ENCODE results near the gene SOWAHA. TPM values are rescaled to one million over a fixed set of nuclear protein-coding genes. Genes with fewer than 3 reads are reported as not detected.

The SOWAHA gene
- polyA plus RNA-seq (ENCODE audit: insufficient read length in 10 of 10) = under 1 TPM; 0.04 to 0.21 (median 0.13) TPM
- long read RNA-seq, donor 1 = 0 reads
- long read RNA-seq, donor 2 = 0 reads
- long read RNA-seq, donor 3 = 0 reads
- long read RNA-seq, donor 4 = 0 reads
- long read RNA-seq, donor 5 = 0 reads
- long read RNA-seq, donor 6 = 0 reads
- long read RNA-seq, donor 7 = 0 reads
- long read RNA-seq, donor 8 = 0 reads
- long read RNA-seq, donor 9 = 0 reads

GRCh38 chr5:132812781-132813598 lies at the start of gene SOWAHA:
SOWAHA (plus strand) TSS chr5:132813302; CDS start chr5:132813622, 320 bp downstream.
- DNase-seq = peak in 1 of 3 donors; percentile 37

GRCh38 chr5:132764051-132764450 lies 49.1 kb upstream of the SOWAHA start:
- DNase-seq = no peak

- DNase-seq = no peak
These were observed 48.3 kb upstream of the SOWAHA start for GRCh38 chr5:132764671-132765238.

- no peak for DNase-seq
These were observed 47.6 kb upstream of the SOWAHA start for GRCh38 chr5:132765311-132766019.

- no peak for DNase-seq
These were observed 46.9 kb upstream of the SOWAHA start for GRCh38 chr5:132766020-132766805.

GRCh38 chr5:132766806-132767055 lies 46.4 kb upstream of the SOWAHA start:
- DNase-seq = no peak

- DNase-seq = no peak
These were observed 46.0 kb upstream of the SOWAHA start for GRCh38 chr5:132767150-132767549.

GRCh38 chr5:132768485-132768868 lies 44.6 kb upstream of the SOWAHA start:
- no peak for DNase-seq

GRCh38 chr5:132770476-132771159 lies 42.5 kb upstream of the SOWAHA start:
- DNase-seq = no peak

- no peak for DNase-seq
These were observed 41.6 kb upstream of the SOWAHA start for GRCh38 chr5:132771503-132771998.

- no peak for DNase-seq
These were observed 40.6 kb upstream of the SOWAHA start for GRCh38 chr5:132772291-132773070.

- peak in 1 of 3 donors; percentile 24 for DNase-seq
These were observed 40.0 kb upstream of the SOWAHA start for GRCh38 chr5:132773114-132773513.

- DNase-seq = no peak
These were observed 39.3 kb upstream of the SOWAHA start for GRCh38 chr5:132773601-132774355.

GRCh38 chr5:132774406-132774805 lies 38.7 kb upstream of the SOWAHA start:
- no peak for DNase-seq

GRCh38 chr5:132774896-132775295 lies 38.2 kb upstream of the SOWAHA start:
- DNase-seq = no peak

GRCh38 chr5:132775476-132775961 lies 37.6 kb upstream of the SOWAHA start:
- no peak for DNase-seq

- DNase-seq = peak in 2 of 3 donors; percentile 58 to 77
These were observed 36.8 kb upstream of the SOWAHA start for GRCh38 chr5:132776131-132776937.

GRCh38 chr5:132776938-132777208 lies 36.2 kb upstream of the SOWAHA start:
- no peak for DNase-seq

All from muscle of back (tissue), 13 donors.